Activated naive CD4-positive, alpha-beta T cell treated with anti-CD3 and anti-CD28 coated beads, Interleukin-2, amount 10 ng/mL, durations not matched to agents 7 days and 5 days (primary cell): ENCODE results near the gene ADCY7.
A peak's percentile ranks its signal among the peaks of the same experiment; 100 is the strongest.

Source experiments
- CTCF ChIA-PET: fragments of 350-600 bp; sonication (Branson Sonifier 250); formaldehyde crosslinking; loops from one replicate; lab custom pipeline; 2021; ENCODE audit warnings: antibody characterized with exemption; lab: Charles Lee
- DNase-seq: peaks from one replicate; pipeline ENCODE4 v3.0.0-alpha.2; 2020
- H3K27ac Mint-ChIP-seq: one replicate; pipeline ENCODE4 v1.8.0; 2021; ENCODE audit warnings: mild to moderate bottlenecking, moderate library complexity, mixed read lengths
- H3K27me3 Mint-ChIP-seq: one replicate; pipeline ENCODE4 v1.8.0; 2021; ENCODE audit warnings: mild to moderate bottlenecking, mixed read lengths
- H3K36me3 Mint-ChIP-seq: one replicate; pipeline ENCODE4 v1.8.0; 2021; ENCODE audit warnings: mixed read lengths
- H3K4me1 Mint-ChIP-seq: one replicate; pipeline ENCODE4 v1.8.0; 2021; ENCODE audit warnings: mixed read lengths
- H3K4me3 Mint-ChIP-seq: one replicate; pipeline ENCODE4 v1.8.0; 2021; ENCODE audit warnings: mild to moderate bottlenecking, moderate library complexity, mixed read lengths
- H3K9me3 Mint-ChIP-seq: one replicate; pipeline ENCODE4 v1.8.0; 2021; ENCODE audit warnings: mixed read lengths

ADCY7 gene

GRCh38 chr16:50255538-50255937 is 10.8 kb upstream of the ADCY7 start:
- Mint-ChIP-seq H3K27me3 (peaks cover 44% of the 10 kb centered on the region), H3K4me3 (no peak overlapping the region), H3K36me3 (no peaks in the 10 kb centered on the region), H3K27ac (no peak overlapping the region), H3K9me3 (no peaks in the 10 kb centered on the region), H3K4me1 (peaks cover 7% of the 10 kb centered on the region)
- DNase-seq: no peak
- CTCF ChIA-PET: no interaction called here

GRCh38 chr16:50256604-50257003 is 9.7 kb upstream of the ADCY7 start:
- Mint-ChIP-seq H3K27ac (no peak overlapping the region), H3K27me3 (peaks cover 52% of the 10 kb centered on the region), H3K4me3 (no peak overlapping the region), H3K36me3 (no peaks in the 10 kb centered on the region), H3K9me3 (no peaks in the 10 kb centered on the region), H3K4me1 (peaks cover 10% of the 10 kb centered on the region)
- CTCF ChIA-PET: no interaction called here
- no peak for DNase-seq

GRCh38 chr16:50257876-50258275 is 8.5 kb upstream of the ADCY7 start:
- Mint-ChIP-seq H3K27me3 (peaks cover 51% of the 10 kb centered on the region), H3K27ac (no peak overlapping the region), H3K4me3 (no peak overlapping the region), H3K36me3 (no peaks in the 10 kb centered on the region), H3K9me3 (no peaks in the 10 kb centered on the region), H3K4me1 (peaks cover 18% of the 10 kb centered on the region)
- DNase-seq: peak; percentile 4
- CTCF ChIA-PET: interaction anchor here (1.5 kb wide), 1 partner anchor 13 kb away, joined by 3 read pairs; no protein-coding TSS in a partner anchor

- H3K9me3 Mint-ChIP-seq: no peaks in the 10 kb centered on the region
- no peak overlapping the region for H3K27ac Mint-ChIP-seq
- H3K4me3 Mint-ChIP-seq: no peak overlapping the region
- peaks cover 40% of the 10 kb centered on the region for H3K27me3 Mint-ChIP-seq
- CTCF ChIA-PET: interaction anchor here (1.5 kb wide), 1 partner anchor 14 kb away, joined by 3 read pairs; no protein-coding TSS in a partner anchor
- peaks cover 5% of the 10 kb centered on the region for H3K36me3 Mint-ChIP-seq
- peaks cover 30% of the 10 kb centered on the region for H3K4me1 Mint-ChIP-seq
- peak; percentile 14 for DNase-seq
Observed at GRCh38 chr16:50259334-50260205, 6.8 kb upstream of the ADCY7 start.

GRCh38 chr16:50260206-50261159 is 5.9 kb upstream of the ADCY7 start:
- Mint-ChIP-seq H3K9me3 (no peaks in the 10 kb centered on the region), H3K36me3 (peaks cover 5% of the 10 kb centered on the region), H3K27me3 (peaks cover 37% of the 10 kb centered on the region), H3K27ac (no peak overlapping the region), H3K4me1 (peaks cover 40% of the 10 kb centered on the region), H3K4me3 (no peak overlapping the region)
- CTCF ChIA-PET: no interaction called here
- peak; percentile 10 for DNase-seq

- Mint-ChIP-seq H3K27me3 (peaks cover 34% of the 10 kb centered on the region), H3K36me3 (peaks cover 5% of the 10 kb centered on the region), H3K4me3 (no peak overlapping the region), H3K9me3 (no peaks in the 10 kb centered on the region), H3K27ac (peak overlapping the region; percentile 20), H3K4me1 (peaks cover 47% of the 10 kb centered on the region)
- DNase-seq: peak; percentile 17
- CTCF ChIA-PET: interaction anchor here (1.3 to 2.3 kb wide), 2 partner anchors 9 to 66 kb away, joined by 3 to 6 read pairs; no protein-coding TSS in a partner anchor
Observed at GRCh38 chr16:50261160-50261706, 5.1 kb upstream of the ADCY7 start.

GRCh38 chr16:50261707-50262235 is 4.6 kb upstream of the ADCY7 start:
- H3K27me3 Mint-ChIP-seq: peaks cover 34% of the 10 kb centered on the region
- H3K4me3 Mint-ChIP-seq: no peak overlapping the region
- H3K27ac Mint-ChIP-seq: no peak overlapping the region
- peaks cover 48% of the 10 kb centered on the region for H3K4me1 Mint-ChIP-seq
- peaks cover 5% of the 10 kb centered on the region for H3K36me3 Mint-ChIP-seq
- no peak for DNase-seq
- H3K9me3 Mint-ChIP-seq: no peaks in the 10 kb centered on the region
- CTCF ChIA-PET: interaction anchor here (1.1 to 2.3 kb wide), 3 partner anchors 10 to 65 kb away, joined by 3 to 6 read pairs (median 3); no protein-coding TSS in a partner anchor

- H3K9me3 Mint-ChIP-seq: no peaks in the 10 kb centered on the region
- CTCF ChIA-PET: interaction anchor here (1.1 to 2.3 kb wide), 2 partner anchors 9 to 11 kb away, joined by 3 to 6 read pairs; no protein-coding TSS in a partner anchor
- peaks cover 34% of the 10 kb centered on the region for H3K27me3 Mint-ChIP-seq
- peak; percentile 15 for DNase-seq
- H3K27ac Mint-ChIP-seq: no peak overlapping the region
- H3K36me3 Mint-ChIP-seq: peaks cover 12% of the 10 kb centered on the region
- H3K4me3 Mint-ChIP-seq: no peak overlapping the region
- H3K4me1 Mint-ChIP-seq: peaks cover 57% of the 10 kb centered on the region
Observed at GRCh38 chr16:50263060-50263909, 3.1 kb upstream of the ADCY7 start.

GRCh38 chr16:50263940-50264929 is 2.1 kb upstream of the ADCY7 start:
- CTCF ChIA-PET: interaction anchor here (0.8 to 1.6 kb wide), 5 partner anchors 10 to 239 kb away, joined by 3 to 6 read pairs (median 3); partner anchors contain the start of gene CNEP1R1
- Mint-ChIP-seq H3K27ac (no peak overlapping the region), H3K27me3 (peaks cover 26% of the 10 kb centered on the region), H3K9me3 (no peaks in the 10 kb centered on the region), H3K36me3 (peaks cover 19% of the 10 kb centered on the region), H3K4me1 (peaks cover 65% of the 10 kb centered on the region), H3K4me3 (no peak overlapping the region)
- peak; percentile 19 for DNase-seq

- peak overlapping the region; percentile 63 for H3K4me3 Mint-ChIP-seq
- peak overlapping the region; percentile 95 for H3K27ac Mint-ChIP-seq
- peaks cover 16% of the 10 kb centered on the region for H3K27me3 Mint-ChIP-seq
- H3K4me1 Mint-ChIP-seq: peaks cover 70% of the 10 kb centered on the region
- CTCF ChIA-PET: interaction anchor here (0.8 to 1.9 kb wide), 5 partner anchors 9 to 240 kb away, joined by 3 to 18 read pairs (median 4); partner anchors contain the start of gene CNEP1R1
- peaks cover 29% of the 10 kb centered on the region for H3K36me3 Mint-ChIP-seq
- no peaks in the 10 kb centered on the region for H3K9me3 Mint-ChIP-seq
- DNase-seq: peak; percentile 66
Observed at GRCh38 chr16:50265260-50265659, 1.1 kb upstream of the ADCY7 start.

- H3K9me3 Mint-ChIP-seq: no peaks in the 10 kb centered on the region
Observed at GRCh38 chr16:50265716-50266336, 525 bp upstream of the ADCY7 start.

More at GRCh38 chr16:50265716-50266336, 525 bp upstream of the ADCY7 start:
- Mint-ChIP-seq H3K36me3 (peaks cover 32% of the 10 kb centered on the region), H3K4me3 (peak overlapping the region; percentile 98), H3K4me1 (peaks cover 76% of the 10 kb centered on the region), H3K27me3 (peaks cover 11% of the 10 kb centered on the region), H3K27ac (peak overlapping the region; percentile 95)
- CTCF ChIA-PET: interaction anchor here (0.8 to 1.9 kb wide), 5 partner anchors 9 to 241 kb away, joined by 3 to 18 read pairs (median 4); partner anchors contain the start of gene CNEP1R1
- no peak for DNase-seq
